ENCODE data around the gene MGAT4D.
"Not testable (repeated sequence)": the region's sequence is repeated elsewhere in the genome, so short reads cannot be mapped to it uniquely, and the experiment has no call there.

Gene MGAT4D

GRCh38 chr4:140497747-140498636 lies at the start of gene MGAT4D:
Gene MGAT4D (minus strand): TSS chr4:140498293. CDS start chr4:140498222, 71 bp downstream.
- peak within 1 kb of the TSS; percentile 54 for H3K4me3 ChIP-seq (ENCODE audit: low read length)
- no peaks in the 10 kb centered on the region for H3K4me1 ChIP-seq (ENCODE audit: control insufficient read depth, low read depth, low read length)
- H3K36me3 ChIP-seq (ENCODE audit: control insufficient read depth, low read depth, low read length) = no peaks in the 10 kb centered on the region
- no peak within 1 kb of the TSS for H3K27ac ChIP-seq (ENCODE audit: low read length)
- H3K27me3 ChIP-seq (ENCODE audit: control insufficient read depth, insufficient read depth, low read length) = peaks cover 47% of the 10 kb centered on the region
- H3K9ac ChIP-seq (ENCODE audit: low read length) = no peak within 1 kb of the TSS
- H3K9me3 ChIP-seq (ENCODE audit: control insufficient read depth, low read depth, low read length) = no peaks in the 10 kb centered on the region

GRCh38 chr4:140533951-140534480 lies 35.9 kb upstream of the MGAT4D start:
- H3K27me3 ChIP-seq (ENCODE audit: control insufficient read depth, insufficient read depth, low read length) = no peaks in the 10 kb centered on the region
- H3K9ac ChIP-seq (ENCODE audit: low read length) = no peak overlapping the region
- H3K4me1 ChIP-seq (ENCODE audit: control insufficient read depth, low read depth, low read length) = no peaks in the 10 kb centered on the region
- no peak overlapping the region for H3K27ac ChIP-seq (ENCODE audit: low read length)
- no peak overlapping the region for H3K4me3 ChIP-seq (ENCODE audit: low read length)
- H3K9me3 ChIP-seq (ENCODE audit: control insufficient read depth, low read depth, low read length) = no peaks in the 10 kb centered on the region
- H3K36me3 ChIP-seq (ENCODE audit: control insufficient read depth, low read depth, low read length) = peaks cover 29% of the 10 kb centered on the region

GRCh38 chr4:140529434-140529833 lies 31.3 kb upstream of the MGAT4D start:
- Histone ChIP-seq H3K9ac (ENCODE audit: low read length) (no peak overlapping the region), H3K27me3 (ENCODE audit: control insufficient read depth, insufficient read depth, low read length) (no peaks in the 10 kb centered on the region), H3K9me3 (ENCODE audit: control insufficient read depth, low read depth, low read length) (no peaks in the 10 kb centered on the region), H3K4me3 (ENCODE audit: low read length) (no peak overlapping the region), H3K36me3 (ENCODE audit: control insufficient read depth, low read depth, low read length) (peaks cover 18% of the 10 kb centered on the region), H3K4me1 (ENCODE audit: control insufficient read depth, low read depth, low read length) (peaks cover 3% of the 10 kb centered on the region), H3K27ac (ENCODE audit: low read length) (no peak overlapping the region)

GRCh38 chr4:140523857-140524742 lies 26.0 kb upstream of the MGAT4D start, which contains the start of gene ELMOD2:
Gene ELMOD2 (plus strand): TSS chr4:140524168. CDS start chr4:140525429, 1,261 bp downstream.
- Histone ChIP-seq H3K36me3 (ENCODE audit: control insufficient read depth, low read depth, low read length) (peaks cover 7% of the 10 kb centered on the region), H3K27me3 (ENCODE audit: control insufficient read depth, insufficient read depth, low read length) (peaks cover 16% of the 10 kb centered on the region), H3K9me3 (ENCODE audit: control insufficient read depth, low read depth, low read length) (no peaks in the 10 kb centered on the region), H3K4me1 (ENCODE audit: control insufficient read depth, low read depth, low read length) (peaks cover 8% of the 10 kb centered on the region), H3K4me3 (ENCODE audit: low read length) (peak within 1 kb of the TSS; percentile 95), H3K27ac (ENCODE audit: low read length) (peak within 1 kb of the TSS; percentile 82), H3K9ac (ENCODE audit: low read length) (peak within 1 kb of the TSS; percentile 91)

- Histone ChIP-seq H3K4me1 (ENCODE audit: control insufficient read depth, low read depth, low read length) (peaks cover 8% of the 10 kb centered on the region), H3K4me3 (ENCODE audit: low read length) (peak overlapping the region; percentile 53), H3K27ac (ENCODE audit: low read length) (no peak overlapping the region), H3K27me3 (ENCODE audit: control insufficient read depth, insufficient read depth, low read length) (peaks cover 16% of the 10 kb centered on the region), H3K9me3 (ENCODE audit: control insufficient read depth, low read depth, low read length) (no peaks in the 10 kb centered on the region), H3K36me3 (ENCODE audit: control insufficient read depth, low read depth, low read length) (peaks cover 7% of the 10 kb centered on the region), H3K9ac (ENCODE audit: low read length) (no peak overlapping the region)
Measured at GRCh38 chr4:140523370-140523856, 25.3 kb upstream of the MGAT4D start.

- Histone ChIP-seq H3K4me3 (ENCODE audit: low read length) (no peak overlapping the region), H3K9ac (ENCODE audit: low read length) (no peak overlapping the region), H3K36me3 (ENCODE audit: control insufficient read depth, low read depth, low read length) (no peaks in the 10 kb centered on the region), H3K9me3 (ENCODE audit: control insufficient read depth, low read depth, low read length) (no peaks in the 10 kb centered on the region), H3K27ac (ENCODE audit: low read length) (no peak overlapping the region), H3K4me1 (ENCODE audit: control insufficient read depth, low read depth, low read length) (no peaks in the 10 kb centered on the region), H3K27me3 (ENCODE audit: control insufficient read depth, insufficient read depth, low read length) (no peaks in the 10 kb centered on the region)
Measured at GRCh38 chr4:140515423-140515822, 17.3 kb upstream of the MGAT4D start.

GRCh38 chr4:140513765-140514164 lies 15.7 kb upstream of the MGAT4D start:
- not testable (repeated sequence) for H3K4me3 ChIP-seq (ENCODE audit: low read length); H3K4me1 ChIP-seq (ENCODE audit: control insufficient read depth, low read depth, low read length); H3K27me3 ChIP-seq (ENCODE audit: control insufficient read depth, insufficient read depth, low read length); H3K27ac ChIP-seq (ENCODE audit: low read length); H3K9me3 ChIP-seq (ENCODE audit: control insufficient read depth, low read depth, low read length); H3K36me3 ChIP-seq (ENCODE audit: control insufficient read depth, low read depth, low read length); H3K9ac ChIP-seq (ENCODE audit: low read length)

- H3K27ac ChIP-seq (ENCODE audit: low read length) = no peak overlapping the region
- peaks cover 12% of the 10 kb centered on the region for H3K27me3 ChIP-seq (ENCODE audit: control insufficient read depth, insufficient read depth, low read length)
- no peak overlapping the region for H3K4me3 ChIP-seq (ENCODE audit: low read length)
- no peaks in the 10 kb centered on the region for H3K4me1 ChIP-seq (ENCODE audit: control insufficient read depth, low read depth, low read length)
- H3K36me3 ChIP-seq (ENCODE audit: control insufficient read depth, low read depth, low read length) = no peaks in the 10 kb centered on the region
- H3K9ac ChIP-seq (ENCODE audit: low read length) = no peak overlapping the region
- H3K9me3 ChIP-seq (ENCODE audit: control insufficient read depth, low read depth, low read length) = peaks cover 7% of the 10 kb centered on the region
Measured at GRCh38 chr4:140504261-140504660, 6.2 kb upstream of the MGAT4D start.

GRCh38 chr4:140499391-140499790 lies 1.3 kb upstream of the MGAT4D start:
- Histone ChIP-seq H3K4me3 (ENCODE audit: low read length) (no peak overlapping the region), H3K27me3 (ENCODE audit: control insufficient read depth, insufficient read depth, low read length) (peaks cover 47% of the 10 kb centered on the region), H3K4me1 (ENCODE audit: control insufficient read depth, low read depth, low read length) (no peaks in the 10 kb centered on the region), H3K27ac (ENCODE audit: low read length) (no peak overlapping the region), H3K9ac (ENCODE audit: low read length) (no peak overlapping the region), H3K36me3 (ENCODE audit: control insufficient read depth, low read depth, low read length) (no peaks in the 10 kb centered on the region), H3K9me3 (ENCODE audit: control insufficient read depth, low read depth, low read length) (no peaks in the 10 kb centered on the region)

- Histone ChIP-seq H3K27me3 (ENCODE audit: control insufficient read depth, insufficient read depth, low read length) (peaks cover 47% of the 10 kb centered on the region), H3K4me3 (ENCODE audit: low read length) (peak overlapping the region; percentile 54), H3K9me3 (ENCODE audit: control insufficient read depth, low read depth, low read length) (no peaks in the 10 kb centered on the region), H3K4me1 (ENCODE audit: control insufficient read depth, low read depth, low read length) (no peaks in the 10 kb centered on the region), H3K36me3 (ENCODE audit: control insufficient read depth, low read depth, low read length) (no peaks in the 10 kb centered on the region), H3K9ac (ENCODE audit: low read length) (no peak overlapping the region), H3K27ac (ENCODE audit: low read length) (no peak overlapping the region)
Measured at GRCh38 chr4:140497405-140497746, 717 bp downstream of the MGAT4D start.

- H3K27ac ChIP-seq (ENCODE audit: low read length) = no peak overlapping the region
- H3K4me1 ChIP-seq (ENCODE audit: control insufficient read depth, low read depth, low read length) = no peaks in the 10 kb centered on the region
- no peaks in the 10 kb centered on the region for H3K27me3 ChIP-seq (ENCODE audit: control insufficient read depth, insufficient read depth, low read length)
- H3K36me3 ChIP-seq (ENCODE audit: control insufficient read depth, low read depth, low read length) = no peaks in the 10 kb centered on the region
- H3K9me3 ChIP-seq (ENCODE audit: control insufficient read depth, low read depth, low read length) = no peaks in the 10 kb centered on the region
- no peak overlapping the region for H3K4me3 ChIP-seq (ENCODE audit: low read length)
- H3K9ac ChIP-seq (ENCODE audit: low read length) = no peak overlapping the region
Measured at GRCh38 chr4:140485939-140486338, 12.2 kb downstream of the MGAT4D start.

Data from iPS-18a (cell line).